HG03039 (cell line): ENCODE data around the gene TSHZ2.

Experiments
- ATAC-seq: cut with Tn5 transposase; IDR thresholded peaks from one replicate; pipeline ENCODE4 v1.9.1; 2021; ENCODE audit warnings: mild to moderate bottlenecking, moderate library complexity; ENCODE audit not compliant: unreplicated experiment

Gene TSHZ2

DNA sequence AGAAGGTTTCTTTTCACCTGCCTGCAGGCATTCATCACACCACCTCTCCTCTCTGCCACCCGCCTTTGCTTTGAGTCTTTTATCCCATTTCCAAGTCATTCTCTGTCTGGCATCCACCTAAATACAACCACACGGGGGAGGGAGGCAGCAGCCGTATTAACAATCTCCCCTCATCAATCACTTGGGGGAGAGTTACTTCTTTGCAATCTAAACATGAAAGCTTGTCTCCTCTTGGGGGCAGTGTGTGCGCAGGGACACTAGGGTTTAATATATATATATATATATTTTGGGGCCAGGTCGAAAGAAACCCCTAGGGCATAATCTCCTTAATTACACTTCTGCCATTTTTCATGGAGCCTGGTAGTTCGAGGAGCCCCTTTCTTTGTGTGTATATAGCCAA lies 214.5 kb downstream of the TSHZ2 start:
- no peak for ATAC-seq

DNA sequence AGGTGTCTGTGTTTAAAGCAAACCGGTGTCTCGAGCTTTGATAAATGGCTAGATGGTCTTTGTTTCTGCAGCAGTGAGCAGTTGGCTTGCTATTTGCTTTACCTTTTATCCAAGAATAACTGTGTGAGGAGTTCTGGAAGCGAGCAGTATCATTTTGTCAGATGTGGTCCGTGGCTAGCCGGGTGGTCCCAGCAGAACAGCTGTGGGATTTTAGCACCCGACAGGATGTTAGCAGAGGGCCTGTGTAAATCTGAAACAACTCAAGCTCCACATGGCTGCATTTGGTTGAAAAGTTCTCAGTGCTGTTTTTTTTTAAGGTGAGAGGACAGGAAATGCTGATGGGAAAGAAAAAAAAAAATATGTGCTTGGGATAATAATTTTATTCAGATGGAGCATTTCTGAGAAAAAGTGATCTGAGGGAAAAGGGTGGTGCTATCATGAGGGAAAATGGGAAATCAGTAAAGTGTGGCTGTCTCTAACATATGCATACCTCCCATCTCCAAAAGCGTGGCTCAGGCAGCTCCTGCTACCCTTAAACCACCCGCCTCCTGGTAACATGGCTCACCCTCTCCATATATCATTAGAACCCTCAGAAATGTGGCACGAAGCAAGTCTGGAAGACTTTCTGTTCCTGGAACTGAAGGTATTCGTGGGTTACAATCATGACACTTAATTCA lies 215.4 kb downstream of the TSHZ2 start:
- ATAC-seq: no peak

DNA sequence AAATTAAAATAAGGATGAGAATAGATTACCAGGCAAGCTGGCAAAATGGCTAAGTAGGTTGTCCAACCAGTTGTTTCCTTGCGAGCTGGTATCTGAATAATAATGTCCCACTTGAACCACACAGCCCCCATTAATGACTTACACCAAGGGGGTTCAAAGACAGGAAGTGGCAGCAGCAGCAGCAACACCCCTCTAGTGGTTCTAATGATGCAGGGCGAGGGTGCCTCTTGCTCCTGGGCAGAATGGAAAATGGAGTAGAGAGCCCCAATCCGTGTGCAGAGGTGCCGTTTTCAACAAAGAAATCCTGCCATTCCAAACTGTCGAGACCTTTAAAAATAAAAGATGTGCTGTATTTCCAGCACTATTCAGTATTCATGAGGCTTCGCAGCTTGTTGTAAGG lies 218.1 kb downstream of the TSHZ2 start:
- no peak for ATAC-seq

DNA sequence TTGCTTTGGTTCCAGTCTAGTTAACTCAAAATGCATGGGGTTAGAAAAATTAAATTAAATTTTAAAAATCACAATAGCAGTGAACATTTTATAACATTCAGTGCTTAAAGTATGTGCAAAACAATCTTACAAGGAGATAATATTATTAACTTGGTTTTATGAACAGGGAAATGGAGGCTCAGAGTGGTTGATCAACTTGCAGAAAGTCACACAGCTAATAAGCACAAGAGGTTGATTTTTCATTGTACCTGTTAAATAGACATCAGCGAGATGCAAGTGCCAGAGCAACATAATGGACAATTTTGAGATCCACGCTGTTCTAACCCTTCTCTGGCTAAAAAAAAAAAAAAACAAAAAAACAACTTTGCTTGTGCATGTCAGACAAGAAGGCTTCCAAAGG lies 219.8 kb downstream of the TSHZ2 start:
- ATAC-seq: no peak

DNA sequence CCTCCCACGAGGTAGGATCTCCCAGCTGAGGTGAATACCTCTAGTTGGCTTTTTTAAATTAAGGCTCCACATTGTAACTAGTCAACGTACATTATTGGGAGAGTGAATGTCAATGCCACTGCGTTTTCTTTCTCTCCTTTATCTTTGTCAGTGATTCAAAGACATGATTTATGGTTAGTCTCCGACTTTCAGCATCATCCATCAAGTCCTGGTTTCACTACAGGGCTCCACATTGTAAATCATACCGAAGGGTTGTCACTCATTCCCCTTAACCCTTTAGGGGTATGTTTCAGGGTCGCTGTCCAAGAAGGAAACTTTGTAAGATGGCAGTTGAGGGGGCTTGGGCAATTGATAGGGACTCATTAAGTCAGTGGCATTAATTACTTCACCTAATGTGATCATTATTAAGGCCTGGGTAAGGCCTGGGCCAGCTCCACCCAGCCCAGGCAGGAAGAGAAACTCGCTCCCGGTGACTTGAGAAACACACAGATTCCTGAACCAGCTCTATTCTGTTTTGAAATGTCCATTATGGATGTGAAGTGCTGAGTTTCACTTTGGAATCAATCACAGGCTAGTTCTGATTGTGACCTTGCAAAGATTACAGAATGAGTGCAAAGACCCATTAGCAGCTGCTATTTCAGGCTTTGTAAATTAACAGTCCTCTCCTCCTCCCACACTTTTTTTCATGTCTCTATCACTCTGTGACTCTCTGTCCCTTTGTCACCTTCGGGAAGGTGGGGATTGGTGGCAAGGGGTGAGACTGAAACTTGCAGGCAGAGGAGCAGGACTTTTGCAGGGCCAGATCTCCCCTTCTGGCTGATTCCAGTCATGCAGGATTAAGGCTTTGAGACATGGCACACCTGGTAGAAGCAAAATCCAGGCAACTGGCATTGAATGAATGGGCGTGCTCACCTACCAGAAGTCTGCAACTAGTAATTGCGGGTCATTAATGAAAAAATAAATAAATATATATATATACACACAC lies 222.4 kb downstream of the TSHZ2 start:
- no peak for ATAC-seq

DNA sequence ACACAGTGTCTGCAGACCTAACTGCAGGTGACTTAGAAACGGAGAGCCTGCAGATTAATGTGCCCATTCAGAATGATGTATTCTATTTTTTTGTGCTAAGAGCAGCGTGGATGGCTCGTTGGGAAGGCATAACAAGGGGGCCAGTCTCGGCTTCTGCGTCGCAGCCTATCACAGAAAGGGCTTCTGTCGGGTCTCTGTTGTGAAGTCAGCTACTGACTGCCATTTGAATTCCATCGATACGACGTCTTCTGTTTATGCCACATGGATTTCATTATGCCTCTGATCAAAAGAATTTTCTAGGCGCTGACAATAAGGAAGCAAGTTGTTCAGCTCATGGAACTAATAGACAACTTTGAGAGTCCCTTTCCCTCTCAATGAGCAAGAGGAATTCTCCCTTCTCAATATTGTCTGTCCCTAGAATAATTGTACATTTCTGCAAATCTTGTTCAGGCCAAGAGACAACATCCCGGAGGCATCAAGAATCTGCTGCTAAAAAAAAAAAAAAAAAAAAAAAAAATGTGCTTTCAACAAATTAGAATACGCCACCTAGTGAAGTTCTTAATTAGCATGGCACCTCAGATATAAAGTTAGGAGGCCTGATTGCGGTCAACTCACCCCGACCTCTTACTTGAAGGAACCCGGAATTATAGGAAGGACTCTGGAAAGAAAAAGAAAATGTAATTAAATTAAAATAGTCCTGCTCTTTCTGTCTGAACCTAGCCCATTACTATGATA lies 223.9 kb downstream of the TSHZ2 start:
- no peak for ATAC-seq

DNA sequence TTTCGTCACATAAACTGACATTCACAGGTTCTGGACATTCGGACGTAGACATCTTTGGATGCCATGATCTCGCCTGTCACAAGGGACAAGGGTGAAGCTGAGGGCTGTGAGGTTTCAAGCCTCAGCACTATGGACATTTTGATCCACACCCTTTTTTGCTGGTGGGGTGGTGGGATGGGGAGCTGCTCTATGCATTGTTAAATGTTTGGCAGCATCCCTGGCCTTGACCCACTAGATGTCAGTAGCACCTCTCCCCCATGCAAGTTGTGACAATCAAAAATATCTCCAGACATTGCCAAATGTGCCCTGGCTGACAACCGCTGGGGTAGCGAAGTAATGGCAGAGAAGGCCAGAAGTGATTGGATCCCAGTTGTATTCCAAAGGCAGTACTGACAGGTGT lies 229.4 kb downstream of the TSHZ2 start:
- no peak for ATAC-seq

DNA sequence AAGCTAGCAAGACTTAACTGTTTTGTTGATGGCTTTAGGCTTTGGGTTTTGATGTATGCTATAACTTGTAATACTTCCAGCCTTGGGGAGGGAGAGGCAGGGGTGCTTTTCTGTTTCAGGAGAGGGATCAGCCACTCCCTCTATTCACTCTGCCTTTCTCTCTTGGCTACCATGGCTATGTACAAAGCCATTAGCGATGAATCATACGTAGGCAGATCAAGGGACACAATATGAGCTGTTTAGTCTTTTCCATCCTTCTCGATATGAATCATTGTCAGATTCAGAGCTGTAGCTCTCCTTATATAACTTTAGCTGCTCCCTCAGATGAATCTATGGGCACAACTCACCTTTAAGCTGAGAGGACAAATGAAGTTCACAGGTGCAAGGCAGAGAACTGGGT lies 230.6 kb downstream of the TSHZ2 start:
- no peak for ATAC-seq

DNA sequence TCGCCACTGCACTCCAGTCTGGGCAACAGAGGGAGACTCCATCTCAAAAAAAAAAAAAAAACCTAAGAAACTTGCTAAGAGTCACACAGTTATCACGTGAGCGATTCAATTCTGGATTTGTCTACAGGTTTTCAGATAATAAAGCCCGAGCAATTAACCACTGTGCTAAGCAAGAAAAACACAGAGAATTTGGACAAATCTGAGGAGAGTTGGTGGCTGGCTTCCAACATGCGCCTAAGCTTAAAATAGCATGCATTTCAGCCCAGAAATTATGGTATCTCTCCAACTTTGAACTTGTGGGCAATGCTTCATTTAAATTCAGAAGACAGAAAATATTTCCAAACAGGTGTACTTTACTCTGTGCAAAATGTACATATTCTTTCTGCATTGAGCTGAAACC lies 232.9 kb downstream of the TSHZ2 start:
- ATAC-seq: no peak

DNA sequence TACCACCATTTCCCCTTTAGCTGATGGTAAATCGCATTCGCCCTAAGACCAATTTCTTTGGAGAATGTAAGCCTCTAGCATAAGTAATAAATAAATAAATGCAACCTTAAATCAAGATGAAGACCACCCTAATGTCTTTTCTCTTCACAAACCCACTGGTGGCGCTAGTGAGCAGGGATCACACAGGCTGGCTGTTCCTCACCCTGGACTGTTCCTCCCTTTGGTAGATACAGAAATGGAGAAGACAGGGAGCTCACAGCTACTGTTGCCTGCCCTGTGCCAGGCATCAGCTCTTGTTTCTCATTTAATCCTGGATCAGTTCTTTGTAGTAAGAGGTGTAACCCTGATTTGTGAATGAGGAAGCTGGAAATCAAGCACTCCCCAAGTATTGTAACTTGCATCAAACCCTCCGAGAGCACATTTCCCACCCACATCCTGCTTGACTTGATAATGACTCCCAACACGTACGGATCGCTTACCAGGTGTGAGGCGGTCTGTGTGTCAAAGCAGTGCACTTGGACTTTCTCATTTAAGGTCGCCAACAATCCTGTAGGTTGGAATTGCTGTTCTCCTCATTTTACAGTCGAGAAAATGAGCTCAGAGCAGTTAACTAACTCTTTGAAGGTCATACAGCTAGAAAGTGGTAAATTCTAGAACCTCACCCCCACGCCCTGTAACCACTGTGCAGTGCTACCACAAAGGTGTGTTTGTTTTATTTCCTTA lies 236.1 kb downstream of the TSHZ2 start:
- no peak for ATAC-seq

DNA sequence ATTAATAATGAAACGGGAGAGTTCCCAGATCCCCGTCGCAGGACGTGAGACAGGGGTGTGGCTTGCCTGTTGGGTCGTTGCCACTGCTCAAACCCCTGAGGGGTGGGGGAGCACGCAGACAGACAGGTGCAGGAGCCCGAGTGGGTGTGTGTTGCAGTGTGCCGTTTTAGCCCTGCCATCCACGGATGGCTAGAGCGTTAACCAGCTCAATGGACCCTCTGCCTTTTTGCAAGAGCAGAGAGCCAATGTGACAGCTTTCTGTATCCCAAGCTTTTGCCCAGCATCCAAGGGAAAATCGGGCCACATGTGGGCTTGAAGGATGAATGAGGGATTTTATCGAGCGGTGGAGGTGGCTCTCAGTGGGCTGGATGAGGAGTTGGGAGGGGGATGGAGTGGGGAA lies 237.9 kb downstream of the TSHZ2 start:
- ATAC-seq: no peak

DNA sequence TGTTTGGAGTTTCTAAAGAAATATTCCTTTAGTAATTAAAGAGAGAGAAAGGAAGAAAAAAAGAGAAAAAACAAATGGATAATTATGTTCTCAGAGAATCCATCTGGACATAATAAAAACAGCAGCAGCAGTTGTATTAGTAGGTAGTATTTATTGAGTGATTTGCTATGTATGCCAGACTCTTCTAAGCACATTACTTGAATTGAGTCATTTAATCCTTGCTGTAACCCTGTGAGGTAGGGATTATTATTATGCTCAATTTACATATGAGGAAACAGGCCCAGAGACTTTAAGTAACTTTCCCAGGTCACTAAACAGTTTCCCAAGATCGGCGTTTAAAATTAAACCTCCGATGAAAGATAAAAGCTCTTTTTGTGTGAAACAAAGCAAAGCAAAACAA lies 238.8 kb downstream of the TSHZ2 start:
- no peak for ATAC-seq

DNA sequence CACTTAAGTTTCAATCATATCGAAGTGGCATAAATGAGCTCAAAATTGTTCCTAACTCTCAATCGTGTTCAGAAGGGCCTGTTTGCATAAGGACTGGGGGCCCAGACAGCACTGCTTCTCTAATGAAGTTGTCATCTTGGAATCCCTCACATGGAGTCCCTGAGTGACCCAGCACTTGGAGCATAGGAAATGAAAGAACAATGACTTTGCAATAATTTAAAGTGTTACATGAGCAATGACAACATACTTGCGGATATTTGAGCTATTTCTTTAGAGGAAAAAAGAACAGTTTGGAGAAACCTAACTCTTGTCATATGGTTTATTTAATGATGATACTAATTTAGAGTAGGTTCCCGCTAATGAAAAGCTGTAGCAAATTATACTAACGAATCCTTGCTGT lies 239.9 kb downstream of the TSHZ2 start:
- ATAC-seq: no peak

DNA sequence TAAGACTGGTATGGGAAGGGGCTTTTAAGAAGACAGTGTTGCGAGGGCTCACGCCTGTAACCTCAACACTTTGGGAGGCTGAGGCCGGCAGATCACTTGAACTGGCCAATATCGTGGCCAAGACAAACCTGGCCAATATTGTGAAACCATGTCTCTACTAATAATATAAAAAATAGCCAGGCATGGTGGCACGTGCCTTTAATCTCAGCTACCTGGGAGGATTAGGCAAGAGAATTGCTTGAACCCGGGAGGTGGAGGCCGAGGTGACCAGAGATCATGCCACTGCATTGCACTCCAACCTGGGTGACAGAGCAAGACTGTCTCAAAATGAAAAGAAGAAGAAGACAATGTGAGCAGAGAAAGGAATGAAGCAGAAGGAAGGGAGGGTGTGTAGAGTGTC lies 242.2 kb downstream of the TSHZ2 start:
- ATAC-seq: no peak

DNA sequence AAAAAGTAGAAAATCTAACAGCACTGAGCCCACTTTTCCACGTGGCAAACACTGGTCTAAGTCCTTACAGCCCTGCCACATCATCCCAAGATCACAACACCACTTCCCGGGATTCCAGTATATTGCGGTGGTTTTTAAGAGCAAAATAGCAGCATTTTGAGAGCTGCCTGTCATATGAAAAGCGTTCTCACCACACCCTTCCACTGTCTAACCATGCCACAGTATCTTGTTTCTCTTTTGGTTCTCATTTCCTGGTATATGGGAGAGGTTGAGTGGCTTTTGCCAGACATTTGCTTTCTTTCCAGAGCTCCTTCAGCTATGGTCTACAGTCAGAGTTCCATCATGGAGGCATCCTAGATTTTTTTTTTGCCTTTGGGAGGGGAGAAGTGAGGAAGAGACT lies 243.0 kb downstream of the TSHZ2 start:
- no peak for ATAC-seq

DNA sequence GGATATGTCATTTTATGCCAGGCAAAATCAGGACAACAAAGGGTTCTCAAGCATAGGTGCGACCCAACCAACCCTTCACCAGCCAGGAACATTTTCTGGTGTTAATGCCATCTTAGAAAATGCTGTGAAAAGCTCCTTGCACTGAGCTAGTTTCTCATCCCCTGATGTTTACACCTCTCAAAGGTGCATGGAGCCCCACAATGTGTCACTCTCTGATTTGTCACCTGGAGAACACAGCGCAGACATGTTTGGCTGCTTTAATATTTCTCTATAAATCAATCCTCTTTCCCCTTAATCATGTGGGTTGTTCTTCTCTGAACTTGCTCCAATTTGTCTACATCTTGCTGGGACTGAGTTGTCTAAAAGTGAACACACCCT lies 244.3 kb downstream of the TSHZ2 start:
- no peak for ATAC-seq

DNA sequence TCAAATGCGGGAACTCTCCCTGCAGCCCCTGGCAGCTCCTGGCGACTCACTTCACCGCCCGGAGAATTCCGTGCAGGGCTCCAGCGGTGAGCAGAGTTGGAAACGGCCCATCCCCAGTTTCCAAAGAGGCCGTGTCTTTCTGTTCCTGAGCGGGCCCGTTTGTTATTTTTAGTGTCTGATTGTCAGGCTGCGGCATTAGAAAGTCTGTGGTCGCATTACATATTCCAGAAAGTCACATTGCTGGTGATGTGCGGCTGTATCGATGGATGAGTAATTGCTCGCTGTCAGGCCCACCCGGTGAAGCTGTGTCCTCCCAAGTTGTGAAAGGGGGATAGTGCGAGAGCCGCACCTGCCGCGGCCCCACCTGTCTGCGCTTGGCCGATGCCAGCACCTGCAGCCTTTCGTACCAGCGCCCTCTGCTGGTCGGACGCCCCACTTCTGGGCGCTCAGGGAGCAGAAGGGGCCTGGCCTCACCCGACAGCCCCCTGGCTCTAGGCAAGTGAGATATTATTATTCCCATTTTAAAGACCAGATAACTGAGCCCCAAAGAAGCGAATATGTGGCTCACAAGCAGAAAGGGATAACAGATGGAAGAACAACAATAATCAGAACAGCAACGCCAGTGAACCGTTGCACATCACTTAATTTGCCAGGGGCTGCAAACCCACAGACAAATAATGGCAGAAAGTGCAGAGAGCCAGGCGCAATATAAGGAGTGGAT lies 244.9 kb downstream of the TSHZ2 start:
- ATAC-seq: peak; percentile 61

DNA sequence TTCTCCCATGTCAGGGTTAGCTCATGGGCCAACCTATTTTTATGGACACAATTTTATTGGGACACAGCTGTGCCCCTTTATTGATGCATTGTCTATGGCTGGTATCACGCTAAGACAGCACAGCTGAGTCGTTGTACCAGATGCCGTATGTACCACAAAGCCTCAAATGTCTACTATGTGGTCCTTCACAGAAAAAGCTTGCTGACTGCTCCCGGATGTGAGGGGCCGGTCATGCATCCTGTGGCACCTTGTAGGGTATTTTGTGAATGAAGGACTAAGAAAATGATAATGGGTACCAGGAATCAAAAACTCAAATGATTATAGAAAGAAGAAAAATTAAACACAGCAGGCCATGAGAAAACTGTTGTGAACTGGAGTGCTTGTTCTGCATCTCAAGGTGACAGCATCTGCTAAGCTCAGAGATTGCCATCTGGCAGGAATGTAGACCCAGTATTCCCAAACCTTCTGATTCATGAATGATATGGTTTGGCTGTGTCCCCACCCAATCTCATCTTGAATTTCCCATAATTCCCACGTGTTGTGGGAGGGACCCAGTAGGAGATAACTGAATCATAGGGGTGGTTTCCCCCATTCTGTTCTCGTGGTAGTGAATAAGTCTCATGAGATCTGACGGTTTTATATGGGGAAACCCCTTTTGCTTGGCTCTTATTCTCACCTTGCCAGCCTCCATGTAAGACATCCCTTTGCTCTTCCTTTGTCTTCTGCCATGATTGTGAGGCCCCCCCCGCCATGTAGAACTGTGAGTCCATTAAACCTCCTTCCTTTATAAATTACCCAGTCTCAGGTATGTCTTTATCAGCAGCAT lies 248.5 kb downstream of the TSHZ2 start:
- ATAC-seq: no peak

DNA sequence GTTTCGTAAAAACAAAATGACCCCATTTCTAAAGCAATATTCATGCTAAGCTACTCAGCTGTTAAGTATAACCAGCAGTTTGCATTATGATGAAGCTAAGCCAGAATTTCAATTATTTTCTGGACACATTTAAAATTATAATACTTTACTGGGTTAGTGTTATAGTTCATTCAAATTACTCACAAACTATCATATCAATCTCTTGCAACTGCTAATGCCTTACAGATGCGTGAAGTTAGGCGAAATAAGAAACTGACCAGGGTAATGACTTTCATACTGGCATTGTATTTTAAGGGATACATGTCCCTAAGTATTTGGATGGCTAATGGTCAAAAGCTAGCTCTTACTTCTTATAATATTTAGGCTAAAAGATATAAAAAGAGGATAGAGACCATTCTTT lies 249.6 kb downstream of the TSHZ2 start:
- ATAC-seq: no peak

DNA sequence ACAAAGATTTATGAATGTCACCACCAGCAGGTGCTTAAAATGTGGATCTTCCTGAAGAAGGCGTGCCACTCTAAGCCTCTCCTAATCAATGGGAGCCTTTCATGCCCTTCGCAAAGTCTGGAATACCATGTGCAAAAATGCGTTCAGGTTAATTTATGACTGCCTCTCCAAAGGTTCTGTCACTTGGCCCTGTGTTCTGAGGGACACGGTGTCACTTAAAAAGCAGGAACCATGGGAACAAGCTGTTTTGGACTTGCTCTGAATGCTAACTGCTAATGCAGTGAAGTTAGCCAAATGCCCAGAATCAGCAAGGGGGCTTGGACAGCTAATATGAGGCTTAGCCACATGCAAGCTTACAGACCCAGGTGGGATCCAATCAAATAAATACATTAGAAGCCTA lies 250.3 kb downstream of the TSHZ2 start:
- ATAC-seq: no peak
